ENCODE measurements around the gene B3GNT9.

Gene B3GNT9, protein sequence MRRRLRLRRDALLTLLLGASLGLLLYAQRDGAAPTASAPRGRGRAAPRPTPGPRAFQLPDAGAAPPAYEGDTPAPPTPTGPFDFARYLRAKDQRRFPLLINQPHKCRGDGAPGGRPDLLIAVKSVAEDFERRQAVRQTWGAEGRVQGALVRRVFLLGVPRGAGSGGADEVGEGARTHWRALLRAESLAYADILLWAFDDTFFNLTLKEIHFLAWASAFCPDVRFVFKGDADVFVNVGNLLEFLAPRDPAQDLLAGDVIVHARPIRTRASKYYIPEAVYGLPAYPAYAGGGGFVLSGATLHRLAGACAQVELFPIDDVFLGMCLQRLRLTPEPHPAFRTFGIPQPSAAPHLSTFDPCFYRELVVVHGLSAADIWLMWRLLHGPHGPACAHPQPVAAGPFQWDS

DNA sequence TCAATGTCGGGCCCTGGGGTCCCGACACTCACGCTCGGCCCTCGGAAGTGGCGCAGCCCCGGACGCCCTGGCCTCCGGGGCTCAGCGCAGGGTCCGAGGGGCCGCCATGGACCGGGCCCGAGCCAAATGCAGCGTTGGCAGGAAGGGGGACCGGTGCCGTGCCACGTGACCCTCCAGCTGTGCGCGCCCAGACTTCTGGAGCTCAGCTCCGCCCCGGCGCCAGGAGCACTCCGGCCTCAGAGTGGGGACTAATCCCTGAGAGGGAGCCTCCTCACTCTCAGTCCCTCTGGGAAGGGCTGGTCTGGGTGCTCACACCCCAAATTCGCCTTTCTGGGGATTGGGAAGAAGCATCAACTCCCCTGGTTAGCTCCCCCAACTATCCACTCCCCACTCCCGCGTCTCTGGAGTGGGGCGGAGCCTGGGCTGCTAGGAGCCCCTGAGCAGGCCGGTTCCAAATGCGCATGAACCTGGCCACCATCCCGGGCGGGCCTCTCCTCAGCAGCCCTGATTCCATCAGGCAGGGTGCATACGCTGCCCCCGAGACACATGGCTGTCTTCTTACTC is at the start of gene B3GNT9:
TSS of gene B3GNT9 (minus strand) at position 166 of the 564 bp plus-strand sequence. CDS start 513 bp downstream, outside the sequence.
- TF ChIP-seq, protein P1, sequence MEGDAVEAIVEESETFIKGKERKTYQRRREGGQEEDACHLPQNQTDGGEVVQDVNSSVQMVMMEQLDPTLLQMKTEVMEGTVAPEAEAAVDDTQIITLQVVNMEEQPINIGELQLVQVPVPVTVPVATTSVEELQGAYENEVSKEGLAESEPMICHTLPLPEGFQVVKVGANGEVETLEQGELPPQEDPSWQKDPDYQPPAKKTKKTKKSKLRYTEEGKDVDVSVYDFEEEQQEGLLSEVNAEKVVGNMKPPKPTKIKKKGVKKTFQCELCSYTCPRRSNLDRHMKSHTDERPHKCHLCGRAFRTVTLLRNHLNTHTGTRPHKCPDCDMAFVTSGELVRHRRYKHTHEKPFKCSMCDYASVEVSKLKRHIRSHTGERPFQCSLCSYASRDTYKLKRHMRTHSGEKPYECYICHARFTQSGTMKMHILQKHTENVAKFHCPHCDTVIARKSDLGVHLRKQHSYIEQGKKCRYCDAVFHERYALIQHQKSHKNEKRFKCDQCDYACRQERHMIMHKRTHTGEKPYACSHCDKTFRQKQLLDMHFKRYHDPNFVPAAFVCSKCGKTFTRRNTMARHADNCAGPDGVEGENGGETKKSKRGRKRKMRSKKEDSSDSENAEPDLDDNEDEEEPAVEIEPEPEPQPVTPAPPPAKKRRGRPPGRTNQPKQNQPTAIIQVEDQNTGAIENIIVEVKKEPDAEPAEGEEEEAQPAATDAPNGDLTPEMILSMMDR (IDR thresholded peaks at IDR 0.05; ENCODE audit: low read depth, low read length) = no peak
- peak within 1 kb of the TSS; percentile 72 for H3K4me3 ChIP-seq (ENCODE audit: low read depth, low read length)

DNA sequence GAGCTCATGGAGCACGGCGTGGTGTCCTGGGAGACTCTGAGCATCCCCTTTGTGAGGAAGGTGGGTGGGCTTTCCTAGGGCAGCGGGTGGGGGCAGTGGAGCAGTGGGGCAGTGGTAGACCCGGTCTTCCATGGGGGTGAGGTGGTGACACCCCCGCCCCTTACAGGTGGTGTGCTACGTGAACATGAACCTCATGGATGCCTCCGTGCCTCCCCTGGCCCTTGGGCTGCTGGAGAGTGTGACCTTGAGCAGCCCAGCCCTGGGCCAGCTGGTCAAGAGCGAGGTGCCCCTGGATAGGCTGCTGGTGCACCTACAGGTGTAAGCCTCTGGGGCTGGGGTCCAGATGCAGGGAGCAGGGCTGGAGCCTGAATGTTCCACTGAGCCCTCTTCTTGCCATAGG is 49.7 kb upstream of the B3GNT9 start:
- TF ChIP-seq, protein P1 (IDR thresholded peaks at IDR 0.05; ENCODE audit: low read depth, low read length) = no peak
- H3K4me3 ChIP-seq (ENCODE audit: low read depth, low read length) = no peak overlapping the region

DNA sequence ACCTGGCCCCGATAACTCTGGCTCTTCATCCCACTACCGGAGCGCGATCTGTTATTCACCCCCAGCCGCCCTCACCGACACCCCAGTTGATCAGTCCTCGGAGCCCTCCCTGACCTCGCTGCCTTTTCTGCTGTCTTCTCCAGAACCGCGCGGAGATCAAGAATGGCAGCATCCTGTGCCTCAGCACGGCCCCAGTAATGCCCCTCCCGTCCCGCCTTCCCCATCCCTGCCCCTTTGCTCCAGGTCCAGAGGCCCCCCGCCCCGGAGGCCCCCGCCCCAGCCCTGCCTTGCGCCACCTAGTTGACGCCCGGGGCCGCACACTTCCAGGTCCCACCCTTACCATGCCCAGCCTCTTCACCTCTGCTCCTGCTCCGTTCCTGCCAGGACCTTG is 49.0 kb upstream of the B3GNT9 start:
- TF ChIP-seq, protein P1 (IDR thresholded peaks at IDR 0.05; ENCODE audit: low read depth, low read length) = no peak
- no peak overlapping the region for H3K4me3 ChIP-seq (ENCODE audit: low read depth, low read length)

DNA sequence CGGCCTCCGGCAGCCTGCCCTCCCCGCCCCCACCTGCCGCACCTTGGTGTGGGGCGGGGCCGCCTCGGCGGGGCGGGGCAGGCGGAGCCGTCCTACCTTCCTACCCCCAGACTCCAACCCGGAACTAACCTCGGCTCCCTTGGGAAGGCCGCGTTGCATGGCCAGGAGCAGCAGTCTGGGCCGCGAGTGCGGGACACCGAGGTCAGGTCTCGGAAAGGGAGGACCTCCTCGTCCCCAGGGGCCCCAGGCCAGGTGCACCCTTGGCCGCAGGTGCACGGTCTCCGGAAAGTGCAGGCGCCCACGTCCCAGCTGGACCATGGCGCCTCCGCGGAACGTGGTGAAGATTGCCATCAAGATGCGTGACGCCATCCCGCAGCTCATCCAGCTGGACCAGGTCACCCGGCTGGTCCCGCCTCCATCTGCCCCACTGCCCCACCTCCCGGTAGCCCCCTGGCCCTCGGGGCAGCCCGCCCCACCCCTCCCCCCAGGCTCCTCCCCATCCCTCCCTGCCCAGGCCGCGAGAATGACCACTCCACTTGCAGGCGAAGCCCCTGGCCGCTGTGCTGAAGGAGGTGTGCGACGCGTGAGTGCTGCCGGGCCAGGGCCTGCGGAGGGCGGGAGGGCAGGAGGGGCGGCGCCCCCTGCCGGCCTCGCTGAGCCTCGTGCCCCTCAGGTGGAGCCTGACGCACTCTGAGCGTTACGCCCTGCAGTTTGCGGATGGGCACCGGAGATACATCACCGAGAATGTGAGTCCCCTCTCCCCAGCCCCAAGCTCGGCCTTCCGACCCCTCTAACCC is 48.4 kb upstream of the B3GNT9 start, which contains the start of gene ELMO3:
TSS of gene ELMO3 (plus strand) at position 121 of the 797 bp plus-strand sequence. CDS start at position 317, 196 bp downstream.
- TF ChIP-seq, protein P1 (IDR thresholded peaks at IDR 0.05; ENCODE audit: low read depth, low read length) = no peak
- no peak within 1 kb of the TSS for H3K4me3 ChIP-seq (ENCODE audit: low read depth, low read length)

DNA sequence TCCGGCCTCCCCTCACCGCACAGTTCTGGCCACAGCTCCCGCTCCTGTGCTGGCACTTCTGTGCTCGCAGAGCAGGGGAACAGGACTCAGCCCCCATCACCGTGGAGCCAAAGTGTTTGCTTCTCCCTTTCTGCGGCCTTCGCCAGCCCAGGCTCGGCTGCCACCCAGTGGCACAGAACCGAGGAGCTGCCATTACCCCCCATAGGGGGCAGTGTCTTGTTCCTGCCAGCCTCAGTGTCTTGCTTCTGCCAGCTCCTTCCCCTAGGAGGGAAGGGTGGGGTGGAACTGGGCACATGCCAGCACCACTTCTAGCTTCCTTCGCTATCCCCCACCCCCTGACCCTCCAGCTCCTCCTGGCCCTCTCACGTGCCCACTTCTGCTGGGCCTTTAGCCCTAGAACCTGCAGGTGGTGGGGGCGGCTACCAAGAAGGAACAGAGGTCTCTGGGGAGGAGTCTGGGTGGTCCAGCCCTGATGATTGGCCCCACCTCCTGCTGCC is 47.5 kb upstream of the B3GNT9 start:
- TF ChIP-seq, protein P1 (IDR thresholded peaks at IDR 0.05; ENCODE audit: low read depth, low read length) = peak; percentile 47; the same call in 1 of the 2 replicates
- no peak overlapping the region for H3K4me3 ChIP-seq (ENCODE audit: low read depth, low read length)

DNA sequence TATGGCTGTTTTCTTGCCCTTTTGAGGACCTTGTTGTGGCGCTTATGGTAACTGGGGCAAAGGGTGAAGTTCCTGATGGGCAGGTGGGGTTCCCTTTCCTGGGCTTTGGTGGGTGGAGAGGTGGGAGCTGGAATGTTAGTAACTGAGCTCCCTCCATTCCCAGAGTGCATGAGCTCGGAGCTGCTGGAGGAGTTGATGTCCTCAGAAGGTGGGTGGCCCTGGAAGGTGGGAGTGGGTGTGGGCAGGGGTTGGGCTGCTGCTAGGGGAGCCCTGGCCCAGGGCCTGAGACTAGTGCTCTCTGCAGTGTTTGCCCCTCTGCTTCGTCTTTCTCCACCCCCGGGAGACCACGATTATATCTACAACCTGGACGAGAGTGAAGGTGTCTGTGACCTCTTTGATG is 46.9 kb upstream of the B3GNT9 start:
- TF ChIP-seq, protein P1 (IDR thresholded peaks at IDR 0.05; ENCODE audit: low read depth, low read length) = no peak

More for the DNA sequence above, 46.9 kb upstream of the B3GNT9 start:
- no peak overlapping the region for H3K4me3 ChIP-seq (ENCODE audit: low read depth, low read length)

Data from WI38 (cell line).